Activated T-helper 1 cell treated with anti-CD3 and anti-CD28 coated beads, Interleukin-12 subunit alpha, Interleukin-12 subunit beta, Interleukin-2, Interleukin-4 antibody, amounts not matched to agents 30 ng/mL and 10 ng/mL and 1 ng/mL, durations not matched to agents 14 hours and 24 hours and 36 hours (primary cell): Measurements from ENCODE around the gene ANGPTL2. TPM values are rescaled to one million over a fixed set of nuclear protein-coding genes. Genes with fewer than 3 reads are reported as not detected.

ENCODE experiments used
- DNase-seq: peaks from one replicate; pipeline ENCODE4 v3.0.0; 2021; ENCODE audit warnings: low spot score
- H3K27ac Mint-ChIP-seq: one replicate; pipeline ENCODE4 v1.8.0; 2021; ENCODE audit warnings: mild to moderate bottlenecking, mixed read lengths
- H3K27me3 Mint-ChIP-seq: one replicate; pipeline ENCODE4 v1.8.0; 2022; ENCODE audit warnings: mild to moderate bottlenecking, moderate library complexity, mixed read lengths; ENCODE audit not compliant: insufficient read depth
- H3K36me3 Mint-ChIP-seq: one replicate; pipeline ENCODE4 v1.8.0; 2021; ENCODE audit warnings: low read depth, mixed read lengths
- H3K4me1 Mint-ChIP-seq: one replicate; pipeline ENCODE4 v1.8.0; 2021; ENCODE audit warnings: low read depth, mixed read lengths
- H3K4me3 Mint-ChIP-seq: one replicate; pipeline ENCODE4 v1.8.0; 2021; ENCODE audit warnings: mild to moderate bottlenecking, moderate library complexity, mixed read lengths
- H3K9me3 Mint-ChIP-seq: one replicate; pipeline ENCODE4 v1.8.0; 2021; ENCODE audit warnings: mixed read lengths
- intact Hi-C: fragments of 100-400 bp; cut with micrococcal nuclease; formaldehyde crosslinking; loops from one replicate; pipeline ENCODE4 v1.15.1; 2024
- total RNA-seq: library from RNA; stranded (reverse); gene quantifications from 2 replicates; pipeline ENCODE4 v1.2.3, GENCODE V29; 2022

Gene ANGPTL2
- total RNA-seq, 1 donor from 2014 or later = not detected

DNA sequence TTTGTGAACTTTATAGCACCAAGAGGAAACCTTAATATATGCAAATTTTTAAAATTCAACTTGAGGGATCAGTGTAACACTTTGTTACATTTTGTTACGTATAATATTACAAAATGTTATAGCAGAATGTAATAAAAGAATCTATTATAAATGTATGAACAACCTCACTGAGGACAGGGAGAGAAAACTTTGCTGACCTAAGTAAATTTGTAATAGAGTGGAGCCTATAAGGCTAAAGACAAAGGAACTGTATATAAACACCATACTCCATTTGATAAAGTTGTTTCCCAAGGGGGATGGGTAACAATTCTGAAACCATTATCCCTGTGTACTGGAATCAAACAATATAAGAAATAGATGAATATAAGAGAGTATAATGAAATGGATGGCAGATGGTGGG, 77.3 kb downstream of the ANGPTL2 start:
- no peaks in the 10 kb centered on the region for H3K9me3 Mint-ChIP-seq
- H3K27me3 Mint-ChIP-seq = peaks cover 14% of the 10 kb centered on the region
- intact Hi-C loops = no loop called here
- H3K4me3 Mint-ChIP-seq = no peak overlapping the region
- no peak overlapping the region for H3K27ac Mint-ChIP-seq
- peaks cover 37% of the 10 kb centered on the region for H3K4me1 Mint-ChIP-seq
- DNase-seq = no peak
- peaks cover 6% of the 10 kb centered on the region for H3K36me3 Mint-ChIP-seq

DNA sequence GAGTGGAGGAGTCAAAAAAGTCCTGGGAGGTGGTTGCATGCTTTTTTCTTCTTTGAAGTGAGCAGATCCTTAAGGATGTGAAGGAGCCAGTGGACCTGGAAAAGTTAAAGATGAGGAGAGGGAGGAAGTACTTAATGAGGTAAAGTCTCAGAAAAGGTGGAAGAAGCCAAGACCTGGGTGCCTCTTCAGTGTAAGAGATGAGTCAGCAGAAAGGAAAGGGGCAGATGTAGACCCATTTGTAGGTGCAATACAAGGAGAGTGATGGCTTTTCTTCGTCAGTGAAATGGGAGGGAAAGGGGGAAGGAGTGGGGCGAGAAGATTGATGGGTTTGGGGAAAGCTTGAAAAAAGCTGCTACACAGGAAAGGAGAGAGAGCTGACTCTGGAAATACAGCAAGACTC, 82.9 kb downstream of the ANGPTL2 start:
- no peak for DNase-seq

DNA sequence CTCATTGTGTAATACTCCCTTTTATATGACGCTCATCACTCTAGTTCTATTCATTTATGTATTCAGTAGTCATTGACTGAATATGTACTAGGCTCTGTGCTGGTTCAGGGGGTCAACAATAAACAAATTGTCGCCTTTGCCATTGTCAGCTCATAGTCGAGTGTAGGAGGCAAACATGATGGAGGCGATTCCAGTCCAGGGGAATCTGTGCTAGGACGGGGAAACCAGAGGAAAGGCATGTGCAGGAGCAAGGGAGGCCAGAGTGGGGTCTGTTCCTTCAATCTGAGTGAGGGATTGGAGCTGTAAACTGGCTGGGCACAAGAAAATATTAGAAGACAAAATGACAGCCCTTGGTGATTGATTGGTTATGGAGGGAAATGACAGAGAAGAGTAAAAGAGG, 83.9 kb downstream of the ANGPTL2 start:
- Mint-ChIP-seq H3K27me3 (peaks cover 12% of the 10 kb centered on the region), H3K36me3 (peaks cover 13% of the 10 kb centered on the region), H3K27ac (no peak overlapping the region), H3K4me1 (no peaks in the 10 kb centered on the region), H3K9me3 (no peaks in the 10 kb centered on the region), H3K4me3 (no peak overlapping the region)
- DNase-seq = no peak
- intact Hi-C loops = no loop called here

More for the DNA sequence above, 82.9 kb downstream of the ANGPTL2 start:
- H3K36me3 Mint-ChIP-seq = peaks cover 13% of the 10 kb centered on the region
- no peak overlapping the region for H3K27ac Mint-ChIP-seq
- intact Hi-C loops = no loop called here
- no peaks in the 10 kb centered on the region for H3K9me3 Mint-ChIP-seq
- peaks cover 12% of the 10 kb centered on the region for H3K27me3 Mint-ChIP-seq
- no peak overlapping the region for H3K4me3 Mint-ChIP-seq
- no peaks in the 10 kb centered on the region for H3K4me1 Mint-ChIP-seq

Other genes starting within 250 kb of the ANGPTL2 start
- gene RALGPS1, start 207.9 kb downstream of the ANGPTL2 start, total RNA-seq = 1.4 and 1.8 TPM in 2 replicates
- 1.5 and 2.0 TPM in 2 replicates for gene GARNL3, start 142.1 kb upstream of the ANGPTL2 start, total RNA-seq